Measurements from ENCODE around the gene TPCN2. TPM values are rescaled to one million over a fixed set of nuclear protein-coding genes. Genes with fewer than 3 reads are reported as not detected.

The TPCN2 gene
- polyA plus RNA-seq, 1 donor from 2014 or later = 14.2 TPM

GRCh38 chr11:69040581-69041260 is 8.0 kb upstream of the TPCN2 start:
- no peak overlapping the region for H3K27ac ChIP-seq (ENCODE audit: low read length)
- no peaks in the 10 kb centered on the region for H3K36me3 ChIP-seq (ENCODE audit: insufficient read depth, low read length)
- no peaks in the 10 kb centered on the region for H3K27me3 ChIP-seq (ENCODE audit: insufficient read depth, low read depth, low read length)
- no peak overlapping the region for H2AFZ ChIP-seq (ENCODE audit: low read depth, low read length)
- no peaks in the 10 kb centered on the region for H3K9me3 ChIP-seq (ENCODE audit: low read length)
- H3K9me2 ChIP-seq (ENCODE audit: insufficient read depth, low read length) = no peaks in the 10 kb centered on the region
- H3K4me2 ChIP-seq (ENCODE audit: low read length) = no peak overlapping the region
- TF ChIP-seq, protein P1, sequence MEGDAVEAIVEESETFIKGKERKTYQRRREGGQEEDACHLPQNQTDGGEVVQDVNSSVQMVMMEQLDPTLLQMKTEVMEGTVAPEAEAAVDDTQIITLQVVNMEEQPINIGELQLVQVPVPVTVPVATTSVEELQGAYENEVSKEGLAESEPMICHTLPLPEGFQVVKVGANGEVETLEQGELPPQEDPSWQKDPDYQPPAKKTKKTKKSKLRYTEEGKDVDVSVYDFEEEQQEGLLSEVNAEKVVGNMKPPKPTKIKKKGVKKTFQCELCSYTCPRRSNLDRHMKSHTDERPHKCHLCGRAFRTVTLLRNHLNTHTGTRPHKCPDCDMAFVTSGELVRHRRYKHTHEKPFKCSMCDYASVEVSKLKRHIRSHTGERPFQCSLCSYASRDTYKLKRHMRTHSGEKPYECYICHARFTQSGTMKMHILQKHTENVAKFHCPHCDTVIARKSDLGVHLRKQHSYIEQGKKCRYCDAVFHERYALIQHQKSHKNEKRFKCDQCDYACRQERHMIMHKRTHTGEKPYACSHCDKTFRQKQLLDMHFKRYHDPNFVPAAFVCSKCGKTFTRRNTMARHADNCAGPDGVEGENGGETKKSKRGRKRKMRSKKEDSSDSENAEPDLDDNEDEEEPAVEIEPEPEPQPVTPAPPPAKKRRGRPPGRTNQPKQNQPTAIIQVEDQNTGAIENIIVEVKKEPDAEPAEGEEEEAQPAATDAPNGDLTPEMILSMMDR (IDR thresholded peaks at IDR 0.05; ENCODE audit: poor library complexity, severe bottlenecking) = no peak
- TF ChIP-seq MXI1 (conservative IDR thresholded peaks at IDR 0.05; ENCODE audit: poor library complexity, severe bottlenecking) = no peak
- no peak for TF ChIP-seq EP300 (conservative IDR thresholded peaks at IDR 0.05; ENCODE audit: poor library complexity, severe bottlenecking)
- no peak for TF ChIP-seq SMC3 (conservative IDR thresholded peaks at IDR 0.05; ENCODE audit: poor library complexity)
- TF ChIP-seq, protein P2, sequence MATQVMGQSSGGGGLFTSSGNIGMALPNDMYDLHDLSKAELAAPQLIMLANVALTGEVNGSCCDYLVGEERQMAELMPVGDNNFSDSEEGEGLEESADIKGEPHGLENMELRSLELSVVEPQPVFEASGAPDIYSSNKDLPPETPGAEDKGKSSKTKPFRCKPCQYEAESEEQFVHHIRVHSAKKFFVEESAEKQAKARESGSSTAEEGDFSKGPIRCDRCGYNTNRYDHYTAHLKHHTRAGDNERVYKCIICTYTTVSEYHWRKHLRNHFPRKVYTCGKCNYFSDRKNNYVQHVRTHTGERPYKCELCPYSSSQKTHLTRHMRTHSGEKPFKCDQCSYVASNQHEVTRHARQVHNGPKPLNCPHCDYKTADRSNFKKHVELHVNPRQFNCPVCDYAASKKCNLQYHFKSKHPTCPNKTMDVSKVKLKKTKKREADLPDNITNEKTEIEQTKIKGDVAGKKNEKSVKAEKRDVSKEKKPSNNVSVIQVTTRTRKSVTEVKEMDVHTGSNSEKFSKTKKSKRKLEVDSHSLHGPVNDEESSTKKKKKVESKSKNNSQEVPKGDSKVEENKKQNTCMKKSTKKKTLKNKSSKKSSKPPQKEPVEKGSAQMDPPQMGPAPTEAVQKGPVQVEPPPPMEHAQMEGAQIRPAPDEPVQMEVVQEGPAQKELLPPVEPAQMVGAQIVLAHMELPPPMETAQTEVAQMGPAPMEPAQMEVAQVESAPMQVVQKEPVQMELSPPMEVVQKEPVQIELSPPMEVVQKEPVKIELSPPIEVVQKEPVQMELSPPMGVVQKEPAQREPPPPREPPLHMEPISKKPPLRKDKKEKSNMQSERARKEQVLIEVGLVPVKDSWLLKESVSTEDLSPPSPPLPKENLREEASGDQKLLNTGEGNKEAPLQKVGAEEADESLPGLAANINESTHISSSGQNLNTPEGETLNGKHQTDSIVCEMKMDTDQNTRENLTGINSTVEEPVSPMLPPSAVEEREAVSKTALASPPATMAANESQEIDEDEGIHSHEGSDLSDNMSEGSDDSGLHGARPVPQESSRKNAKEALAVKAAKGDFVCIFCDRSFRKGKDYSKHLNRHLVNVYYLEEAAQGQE (IDR thresholded peaks at IDR 0.05; ENCODE audit: borderline replicate concordance) = no peak
- TF ChIP-seq RAD21 (conservative IDR thresholded peaks at IDR 0.05) = no peak
- no peak for TF ChIP-seq POLR2AphosphoS5 (IDR thresholded peaks at IDR 0.05)
- TF ChIP-seq EZH2 (IDR thresholded peaks at IDR 0.05; ENCODE audit: borderline replicate concordance, insufficient read depth, low read length, poor library complexity, severe bottlenecking) = no peak
- TF ChIP-seq TAF1 (IDR thresholded peaks at IDR 0.05; ENCODE audit: low read depth) = no peak
- no peak overlapping the region for H3K4me3 ChIP-seq (ENCODE audit: low read length)
- H4K20me1 ChIP-seq (ENCODE audit: insufficient read depth) = no peaks in the 10 kb centered on the region
- H3K9ac ChIP-seq (ENCODE audit: low read length) = no peak overlapping the region
- no peaks in the 10 kb centered on the region for H3F3A ChIP-seq (ENCODE audit: insufficient read depth, low read length, poor library complexity, severe bottlenecking)
- no peaks in the 10 kb centered on the region for H3K79me2 ChIP-seq (replicated peaks; ENCODE audit: insufficient read depth, low read length)

DNA sequence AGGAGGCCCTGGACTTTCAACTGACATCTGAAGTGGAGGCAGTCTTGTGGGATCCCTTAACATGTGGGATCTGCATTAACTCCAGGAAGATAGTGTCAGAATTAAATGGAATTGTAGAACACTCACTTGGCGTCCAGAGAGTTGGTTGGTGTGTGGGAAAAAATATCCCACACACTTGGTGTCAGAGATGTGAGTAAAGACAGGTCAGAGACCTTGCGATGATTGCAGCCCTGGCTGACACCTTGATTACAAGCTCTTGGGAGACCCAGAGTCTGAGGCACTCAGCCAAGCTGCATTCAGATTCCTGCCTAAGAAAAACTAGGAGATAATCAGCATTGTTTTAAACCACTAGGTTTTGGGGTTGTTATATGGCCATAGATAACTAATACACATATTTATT is 7.2 kb upstream of the TPCN2 start:
- Histone ChIP-seq H2AFZ (ENCODE audit: low read depth, low read length) (no peak overlapping the region), H3K9ac (ENCODE audit: low read length) (no peak overlapping the region), H3K4me2 (ENCODE audit: low read length) (no peak overlapping the region)

More for the DNA sequence above, 7.2 kb upstream of the TPCN2 start:
- Histone ChIP-seq H4K20me1 (ENCODE audit: insufficient read depth) (no peaks in the 10 kb centered on the region), H3K9me3 (ENCODE audit: low read length) (no peaks in the 10 kb centered on the region), H3K27me3 (ENCODE audit: insufficient read depth, low read depth, low read length) (no peaks in the 10 kb centered on the region), H3K4me3 (ENCODE audit: low read length) (no peak overlapping the region), H3K9me2 (ENCODE audit: insufficient read depth, low read length) (no peaks in the 10 kb centered on the region), H3F3A (ENCODE audit: insufficient read depth, low read length, poor library complexity, severe bottlenecking) (no peaks in the 10 kb centered on the region), H3K27ac (ENCODE audit: low read length) (no peak overlapping the region), H3K79me2 (replicated peaks; ENCODE audit: insufficient read depth, low read length) (no peaks in the 10 kb centered on the region), H3K36me3 (ENCODE audit: insufficient read depth, low read length) (no peaks in the 10 kb centered on the region)
- TF ChIP-seq TAF1 (IDR thresholded peaks at IDR 0.05; ENCODE audit: low read depth) (no peak), EP300 (conservative IDR thresholded peaks at IDR 0.05; ENCODE audit: poor library complexity, severe bottlenecking) (no peak), RAD21 (conservative IDR thresholded peaks at IDR 0.05) (no peak), MXI1 (conservative IDR thresholded peaks at IDR 0.05; ENCODE audit: poor library complexity, severe bottlenecking) (no peak), EZH2 (IDR thresholded peaks at IDR 0.05; ENCODE audit: borderline replicate concordance, insufficient read depth, low read length, poor library complexity, severe bottlenecking) (no peak), POLR2AphosphoS5 (IDR thresholded peaks at IDR 0.05) (no peak), SMC3 (conservative IDR thresholded peaks at IDR 0.05; ENCODE audit: poor library complexity) (no peak)
- TF ChIP-seq, protein P1 (IDR thresholded peaks at IDR 0.05; ENCODE audit: poor library complexity, severe bottlenecking) = no peak
- TF ChIP-seq, protein P2 (IDR thresholded peaks at IDR 0.05; ENCODE audit: borderline replicate concordance) = no peak

All from neural cell (in vitro differentiated cells).